ENCODE results near the gene LAMB1.
"Not testable (repeated sequence)": the region's sequence is repeated elsewhere in the genome, so short reads cannot be mapped to it uniquely, and the experiment has no call there.

The LAMB1 gene

GRCh38 chr7:107943018-107943417 lies 59.9 kb downstream of the LAMB1 start:
- no peak for DNase-seq

- DNase-seq, result no peak
These were observed 62.0 kb downstream of the LAMB1 start for GRCh38 chr7:107940951-107941350.

GRCh38 chr7:107939573-107940489 lies 63.1 kb downstream of the LAMB1 start:
- DNase-seq, result no peak

DNA sequence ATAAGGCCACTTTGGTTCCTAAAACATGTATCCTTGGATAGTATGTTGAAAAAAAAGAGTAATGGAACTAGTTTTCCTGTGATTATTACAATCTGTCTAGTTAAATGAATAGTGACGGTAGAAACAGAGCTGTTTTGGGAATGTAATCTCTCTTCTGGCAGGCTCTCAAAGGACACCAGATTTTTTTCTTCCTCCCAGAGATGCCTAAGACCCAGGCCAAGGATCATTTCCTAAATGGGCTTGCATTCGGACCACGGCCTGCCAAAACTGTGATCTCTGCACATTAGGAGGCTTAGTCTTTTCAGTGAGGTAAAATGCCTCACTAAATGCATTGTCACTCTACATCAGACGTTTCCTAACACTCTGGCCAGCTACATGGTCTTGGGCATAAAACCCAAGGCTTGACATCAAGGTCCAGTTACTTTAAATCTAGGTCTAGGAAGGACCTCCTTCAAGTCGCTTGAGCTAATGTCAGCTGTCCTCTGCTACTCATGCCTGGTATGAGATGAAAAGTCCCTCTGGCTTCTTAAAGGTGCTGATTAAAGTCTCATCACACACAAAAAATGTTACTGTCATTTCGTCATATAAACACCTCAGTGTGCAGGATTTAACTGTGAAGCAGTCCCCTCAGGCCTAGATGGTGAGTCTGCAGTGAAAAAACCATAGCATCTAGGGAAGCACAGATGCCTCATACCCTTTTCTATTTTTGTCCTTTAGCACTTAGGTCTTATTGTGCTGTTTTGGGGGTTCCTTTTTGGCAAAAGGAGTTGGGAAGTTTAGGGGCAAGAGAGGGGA lies 64.3 kb downstream of the LAMB1 start:
- no peak for DNase-seq

GRCh38 chr7:107937531-107937930 lies 65.4 kb downstream of the LAMB1 start:
- no peak for DNase-seq

DNA sequence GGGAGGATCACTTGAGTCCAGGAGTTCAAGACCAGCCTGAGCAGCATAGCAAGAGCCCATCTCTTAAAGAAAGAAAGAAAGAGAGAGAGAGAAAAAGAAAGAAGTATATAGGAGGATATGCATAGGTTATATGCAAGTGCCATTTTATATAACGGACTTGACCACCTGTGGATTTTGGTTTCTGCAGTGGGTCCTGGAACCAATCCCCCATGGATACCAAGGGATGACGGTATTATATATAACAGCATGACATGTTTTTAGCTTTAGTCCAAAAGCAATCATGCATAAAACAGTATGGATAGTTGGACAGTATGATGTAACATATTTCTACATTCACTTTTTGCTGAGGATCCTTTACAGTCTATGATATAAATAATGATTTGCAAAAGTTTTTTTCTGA lies 66.6 kb downstream of the LAMB1 start:
- DNase-seq, result no peak

DNA sequence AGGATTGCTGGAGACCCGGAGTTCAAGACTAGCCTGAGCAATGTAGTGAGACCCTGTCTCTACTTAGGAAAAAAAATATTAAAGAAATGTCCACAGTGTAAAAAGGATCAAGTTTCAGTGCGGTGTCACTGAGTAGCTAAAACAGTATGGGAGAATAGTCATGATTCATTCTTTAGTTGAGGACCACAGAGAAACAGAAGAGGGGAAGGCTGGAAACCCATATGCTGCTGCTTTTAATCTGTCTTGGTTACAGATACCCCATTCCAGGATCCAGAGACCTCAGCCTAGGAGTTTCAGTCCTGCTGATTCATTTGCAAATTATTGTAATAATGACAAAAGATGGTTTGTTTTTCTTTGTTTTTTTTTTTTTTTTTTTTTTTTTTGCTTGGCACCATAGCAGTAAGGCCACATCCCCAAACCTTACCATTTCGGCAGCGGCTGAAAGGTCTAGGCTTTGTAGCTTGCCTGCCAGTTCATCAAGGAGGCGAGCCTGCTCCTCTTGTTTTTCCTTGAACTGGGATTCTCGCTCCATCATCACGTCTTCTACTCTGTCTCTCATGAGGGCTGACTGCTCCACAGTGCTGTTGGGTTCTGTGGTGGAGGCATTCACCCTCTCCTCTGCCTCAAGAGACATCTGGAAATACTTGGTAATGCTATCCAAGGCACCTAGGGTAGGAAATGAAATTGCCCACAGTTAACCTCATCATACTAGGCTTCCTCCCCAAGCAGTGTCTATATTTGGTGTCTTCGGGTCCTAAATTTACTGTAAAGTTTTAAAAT lies 67.8 kb downstream of the LAMB1 start:
- no peak for DNase-seq

GRCh38 chr7:107933386-107934013 lies 69.5 kb downstream of the LAMB1 start:
- no peak for DNase-seq

DNA sequence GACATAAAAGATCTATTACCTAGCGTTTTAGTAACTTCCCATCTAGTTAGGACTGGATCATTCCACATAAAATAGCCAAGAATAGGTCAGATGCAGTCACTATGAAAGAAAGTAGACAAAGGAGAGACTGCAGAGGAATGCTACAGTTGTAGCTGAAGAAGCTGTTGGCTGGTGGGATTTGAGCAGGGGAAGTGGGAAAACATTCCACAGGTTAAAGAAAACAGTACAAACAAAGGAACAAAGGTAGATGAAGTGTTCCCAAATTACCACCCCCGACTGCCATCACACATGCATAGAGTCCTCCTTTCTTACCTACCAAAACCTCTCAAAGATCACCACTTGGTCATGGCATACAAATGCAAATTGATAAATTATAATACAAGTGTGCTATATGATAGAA lies 70.2 kb downstream of the LAMB1 start:
- DNase-seq, result no peak

GRCh38 chr7:107931740-107932515 lies 71.0 kb downstream of the LAMB1 start:
- no peak for DNase-seq

DNA sequence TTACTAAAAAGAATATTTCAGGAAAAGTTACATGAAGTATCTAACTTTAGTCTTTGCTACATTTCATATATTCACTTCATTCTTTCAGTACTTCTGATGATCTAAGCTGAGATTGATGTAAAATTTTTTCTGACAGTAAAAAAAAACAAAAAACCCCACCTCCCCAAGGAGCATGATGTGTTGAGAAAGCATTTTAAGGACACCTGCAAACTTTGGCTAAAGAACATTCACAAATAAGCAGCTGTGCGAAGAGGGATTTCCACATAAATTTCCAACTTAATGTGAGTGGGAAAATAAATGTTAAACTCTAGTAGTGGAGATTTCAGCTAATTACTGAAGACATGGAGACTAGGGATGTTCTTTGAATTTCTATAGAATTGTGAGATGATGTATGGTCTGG lies 76.5 kb downstream of the LAMB1 start:
- no peak for DNase-seq

GRCh38 chr7:107924841-107925504 lies 78.0 kb downstream of the LAMB1 start:
- no peak for DNase-seq

- no peak for DNase-seq
These were observed 80.1 kb downstream of the LAMB1 start for GRCh38 chr7:107922886-107923285.

- not testable (repeated sequence) for DNase-seq
These were observed 81.1 kb downstream of the LAMB1 start for GRCh38 chr7:107921826-107922225.

GRCh38 chr7:107920048-107920772 lies 82.8 kb downstream of the LAMB1 start:
- no peak for DNase-seq

GRCh38 chr7:107918948-107919347 lies 84.0 kb downstream of the LAMB1 start:
- no peak for DNase-seq

DNA sequence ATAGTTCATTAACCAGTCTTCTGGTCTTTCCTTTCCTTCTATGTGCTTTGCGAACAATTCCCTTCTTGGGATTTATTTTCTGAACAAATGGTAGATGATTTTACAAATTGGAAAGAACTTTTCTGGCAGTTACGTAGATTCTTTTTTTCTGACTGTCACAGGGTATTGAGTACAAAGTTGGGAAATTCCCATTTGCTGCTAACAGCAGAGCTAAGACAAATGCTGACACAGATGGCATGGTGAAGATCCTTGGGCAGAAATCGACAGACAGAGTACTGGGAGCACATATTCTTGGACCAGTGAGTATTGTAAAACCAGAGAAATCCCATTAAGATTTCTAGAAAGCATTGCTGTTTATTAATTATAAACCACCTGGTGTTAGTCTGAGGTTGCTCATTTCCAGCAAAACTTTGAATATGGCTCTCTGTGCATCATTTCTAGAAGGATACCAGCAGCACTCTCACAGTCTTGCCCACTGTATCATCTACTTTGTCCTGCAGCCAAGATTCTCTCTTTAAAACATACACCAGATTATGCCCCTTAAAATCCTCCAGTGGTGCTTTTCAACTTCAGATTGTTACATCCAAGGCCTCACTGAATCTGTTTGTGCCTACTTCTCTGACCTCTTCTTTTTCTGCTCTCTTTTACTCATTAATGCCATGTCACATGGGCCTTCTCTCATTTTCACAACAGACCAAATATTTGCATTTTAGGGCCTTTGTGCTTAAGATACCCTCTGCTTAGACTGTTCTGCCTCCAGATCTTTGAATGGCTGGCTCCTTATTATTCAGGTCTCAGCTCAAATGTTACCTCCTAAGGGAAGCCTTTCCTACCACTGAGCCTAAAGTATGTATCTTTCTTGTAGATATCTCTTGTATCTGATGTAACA lies 85.0 kb downstream of the LAMB1 start:
- no peak for DNase-seq

GRCh38 chr7:107915541-107915940 lies 87.4 kb downstream of the LAMB1 start:
- DNase-seq, result no peak

DNA sequence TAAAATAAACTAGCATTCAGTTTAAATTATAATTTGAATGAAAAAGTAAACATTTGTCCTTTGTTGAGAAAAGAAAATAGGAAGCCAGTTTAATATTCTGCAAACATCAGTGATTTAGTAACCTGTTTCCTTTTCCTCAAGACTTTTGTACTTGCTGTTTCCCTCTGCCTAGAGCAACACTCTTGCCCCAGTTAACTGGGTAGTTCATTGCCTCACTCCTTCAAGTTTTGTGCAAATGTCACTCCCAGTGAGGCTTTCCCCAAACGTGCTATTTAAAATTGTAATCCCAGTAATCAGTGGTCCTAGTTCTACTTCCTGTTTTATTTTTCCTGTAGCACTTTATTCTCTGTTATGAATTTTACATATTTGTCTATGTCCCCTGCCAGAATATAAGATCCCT lies 88.1 kb downstream of the LAMB1 start:
- no peak for DNase-seq

- no peak for DNase-seq
These were observed 89.1 kb downstream of the LAMB1 start for GRCh38 chr7:107913851-107914250.
